Muscle of leg (tissue), 11 donors: ENCODE data around the gene RASA4B. TPM values are rescaled to one million over a fixed set of nuclear protein-coding genes. Genes with fewer than 3 reads are reported as not detected.
A peak's percentile ranks its signal among the peaks of the same experiment; 100 is the strongest.
"Not testable (repeated sequence)": the region's sequence is repeated elsewhere in the genome, so short reads cannot be mapped to it uniquely, and the experiment has no call there.

Source experiments
- DNase-seq: peaks from one replicate; pipeline ENCODE4 v3.0.0; 2013
- H3K27ac ChIP-seq: one replicate; pipeline ENCODE4 v1.5.1; 2013; ENCODE audit warnings: mild to moderate bottlenecking, low read length, control low read depth
- H3K27me3 ChIP-seq: one replicate; pipeline ENCODE4 v1.6.1; 2013; ENCODE audit warnings: low read length; ENCODE audit not compliant: control insufficient read depth, insufficient read depth
- H3K36me3 ChIP-seq: one replicate; pipeline ENCODE4 v1.6.1; 2013; ENCODE audit warnings: low read length; ENCODE audit not compliant: control insufficient read depth, insufficient read depth
- H3K4me1 ChIP-seq: one replicate; pipeline ENCODE4 v1.6.1; 2013; ENCODE audit warnings: low read length; ENCODE audit not compliant: control insufficient read depth, insufficient read depth
- H3K4me3 ChIP-seq: one replicate; pipeline ENCODE4 v1.5.1; 2013; ENCODE audit warnings: low read length, control low read depth
- H3K9me3 ChIP-seq: replicated peaks from 2 replicates; pipeline ENCODE4 v1.6.1; 2013; ENCODE audit warnings: low read depth, low read length; ENCODE audit not compliant: control insufficient read depth
- WGBS: methylation state at CpG from one replicate; pipeline ENCODE4 v1.1.5; 2013; ENCODE audit warnings: missing lambda C conversion rate; ENCODE audit not compliant: insufficient coverage; 5-methylcytosine and 5-hydroxymethylcytosine counted together
- polyA plus RNA-seq, 8 donors: library from polyadenylated mRNA; unstranded; fragments of 120-200 nt; gene quantifications; one replicate each; pipeline versions ENCODE4 v1.2.1 to v1.2.3, GENCODE V29; 2013; ENCODE audit warnings: inconsistent platforms in 1 of 8, low replicate concordance in 1 of 8; ENCODE audit not compliant: insufficient read length in 8 of 8, insufficient read depth in 1 of 8
- total RNA-seq: library from RNA; stranded (reverse); fragments of 120-200 nt; gene quantifications from one replicate; pipeline ENCODE4 v1.2.4, GENCODE V29; 2013

RASA4B gene
- total and polyA plus RNA-seq, 9 donors, result 7.1 to 26.7 (median 12.7) TPM

DNA sequence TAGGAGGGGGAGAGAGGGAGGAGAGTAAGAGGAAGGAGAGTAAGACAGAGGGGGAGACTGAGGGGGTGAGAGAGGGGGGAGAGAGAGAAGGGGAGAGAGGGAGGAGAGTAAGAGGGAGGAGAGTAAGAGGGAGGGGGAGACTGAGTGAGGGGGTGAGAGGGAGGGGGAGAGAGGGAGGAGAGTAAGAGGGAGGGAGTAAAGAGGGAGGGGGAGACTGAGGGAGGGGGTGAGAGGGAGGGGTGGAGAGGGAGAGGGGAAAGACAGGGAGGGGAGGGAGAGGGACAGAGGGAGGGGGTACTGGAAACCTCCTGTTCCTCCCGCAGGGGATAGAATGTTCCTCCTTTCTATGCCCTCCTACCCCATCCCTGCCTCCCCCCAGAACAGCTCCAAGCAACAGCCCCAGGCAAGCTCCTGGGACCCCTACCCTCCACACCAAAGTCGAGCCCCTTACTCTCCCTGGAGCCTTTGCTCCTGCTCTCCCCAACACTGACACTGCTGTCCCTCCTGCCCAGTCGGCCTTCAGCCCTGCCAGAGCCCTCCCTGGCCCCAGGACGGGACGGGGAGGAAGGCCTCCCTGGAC, 4.8 kb downstream of the RASA4B start:
- not testable (repeated sequence) for H3K36me3 ChIP-seq, H3K9me3 ChIP-seq, H3K4me1 ChIP-seq, H3K27me3 ChIP-seq
- Histone ChIP-seq H3K4me3 (peak overlapping the region; percentile 17), H3K27ac (peak overlapping the region; percentile 88)
- DNase-seq, result peak; percentile 97
- WGBS, result no CpG with 5 or more reads among the region's 5 CpGs

DNA sequence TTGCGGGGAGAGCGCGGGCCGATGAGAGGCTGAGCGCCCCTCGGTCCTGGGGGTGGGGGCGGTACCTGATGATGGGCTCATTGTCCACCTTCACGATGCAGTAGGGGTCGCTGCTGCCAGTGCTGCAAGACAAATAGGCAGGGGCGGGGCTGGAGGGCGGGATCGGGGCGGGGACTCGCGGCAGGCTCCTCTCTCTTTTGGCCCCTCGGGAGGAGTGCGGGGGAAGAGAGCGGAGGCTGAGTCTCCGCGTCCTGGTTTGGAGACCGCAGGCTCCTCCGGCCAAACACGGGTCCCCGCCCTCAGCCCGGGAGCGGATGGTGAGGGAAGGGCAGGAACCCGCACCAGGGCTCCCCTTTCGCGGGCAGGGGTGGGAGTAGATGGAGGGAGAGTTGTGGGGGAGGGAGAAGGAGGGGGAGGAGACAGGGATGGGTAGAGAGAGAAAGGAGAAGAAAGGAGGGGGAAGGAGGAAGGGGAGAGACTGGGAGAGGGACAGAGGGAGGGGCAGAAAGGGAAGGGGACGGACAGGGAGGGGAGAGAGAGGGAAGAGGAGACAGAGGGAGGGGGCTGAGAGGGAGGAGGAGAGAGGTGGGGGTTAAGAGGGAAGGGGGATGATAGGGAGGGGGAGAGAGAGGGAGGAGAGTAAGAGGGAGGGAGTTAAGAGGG, 5.6 kb downstream of the RASA4B start:
- H3K9me3 ChIP-seq, H3K4me3 ChIP-seq, H3K4me1 ChIP-seq, H3K27ac ChIP-seq, H3K36me3 ChIP-seq, DNase-seq, H3K27me3 ChIP-seq: not testable (repeated sequence)
- WGBS, result no CpG with 5 or more reads among the region's 30 CpGs

DNA sequence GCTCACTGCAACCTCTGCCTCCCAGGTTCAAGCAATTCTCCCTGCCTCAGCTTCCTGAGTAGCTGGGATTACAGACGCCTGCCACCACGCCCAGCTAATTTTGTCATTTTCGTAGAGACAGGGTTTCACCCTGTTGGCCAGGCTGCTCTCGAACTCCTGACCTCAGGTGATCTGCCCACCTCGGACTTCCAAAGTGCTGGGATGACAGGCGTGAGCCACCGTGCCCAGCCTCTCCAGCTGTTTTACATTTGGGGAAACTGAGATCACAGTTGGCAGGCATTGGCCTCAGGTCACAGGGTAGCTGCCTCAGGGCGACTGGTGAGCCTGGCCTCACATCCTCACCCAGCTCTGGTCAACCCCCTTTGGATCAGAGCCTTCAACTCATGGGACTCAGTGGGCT, 7.0 kb downstream of the RASA4B start:
- not testable (repeated sequence) for H3K36me3 ChIP-seq, H3K4me3 ChIP-seq, H3K27me3 ChIP-seq, H3K9me3 ChIP-seq, H3K27ac ChIP-seq, H3K4me1 ChIP-seq, DNase-seq
- WGBS, result no CpG with 5 or more reads among the region's 8 CpGs

DNA sequence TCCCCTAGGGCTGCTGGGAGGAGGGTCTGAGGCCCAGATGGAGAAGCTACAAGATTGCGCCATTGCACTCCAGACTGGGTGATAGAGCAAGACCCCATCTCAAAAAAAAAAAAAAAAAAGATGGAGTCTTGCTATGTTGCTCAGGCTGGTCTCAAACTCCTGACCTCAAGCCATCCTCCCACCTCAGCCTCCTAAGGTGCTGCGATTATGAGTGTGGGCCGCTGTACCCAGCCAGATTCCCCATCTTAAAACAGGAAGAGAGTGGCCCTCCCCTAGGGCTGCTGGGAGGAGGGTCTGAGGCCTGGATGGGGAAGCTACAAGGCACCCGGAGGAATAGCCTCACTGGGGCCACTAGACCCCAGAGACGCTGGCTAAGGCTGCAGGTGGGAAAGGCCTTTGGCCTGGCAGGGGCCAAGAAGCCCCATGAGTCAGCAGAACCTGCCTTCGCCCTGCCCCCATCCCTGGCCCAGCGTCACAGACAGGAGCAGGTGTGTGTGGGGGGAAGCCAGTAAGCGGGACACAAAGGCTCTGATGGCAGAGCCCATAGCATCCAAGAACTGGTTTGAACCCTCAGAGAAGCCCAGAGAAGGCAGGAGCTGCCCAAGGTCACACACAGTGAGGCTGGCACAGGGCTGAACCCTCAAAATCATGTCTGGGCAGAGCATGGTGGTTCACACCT, 10.0 kb downstream of the RASA4B start:
- not testable (repeated sequence) for H3K4me3 ChIP-seq, H3K9me3 ChIP-seq, H3K27me3 ChIP-seq, DNase-seq, H3K4me1 ChIP-seq, H3K27ac ChIP-seq, H3K36me3 ChIP-seq
- no CpG with 5 or more reads among the region's 8 CpGs for WGBS

DNA sequence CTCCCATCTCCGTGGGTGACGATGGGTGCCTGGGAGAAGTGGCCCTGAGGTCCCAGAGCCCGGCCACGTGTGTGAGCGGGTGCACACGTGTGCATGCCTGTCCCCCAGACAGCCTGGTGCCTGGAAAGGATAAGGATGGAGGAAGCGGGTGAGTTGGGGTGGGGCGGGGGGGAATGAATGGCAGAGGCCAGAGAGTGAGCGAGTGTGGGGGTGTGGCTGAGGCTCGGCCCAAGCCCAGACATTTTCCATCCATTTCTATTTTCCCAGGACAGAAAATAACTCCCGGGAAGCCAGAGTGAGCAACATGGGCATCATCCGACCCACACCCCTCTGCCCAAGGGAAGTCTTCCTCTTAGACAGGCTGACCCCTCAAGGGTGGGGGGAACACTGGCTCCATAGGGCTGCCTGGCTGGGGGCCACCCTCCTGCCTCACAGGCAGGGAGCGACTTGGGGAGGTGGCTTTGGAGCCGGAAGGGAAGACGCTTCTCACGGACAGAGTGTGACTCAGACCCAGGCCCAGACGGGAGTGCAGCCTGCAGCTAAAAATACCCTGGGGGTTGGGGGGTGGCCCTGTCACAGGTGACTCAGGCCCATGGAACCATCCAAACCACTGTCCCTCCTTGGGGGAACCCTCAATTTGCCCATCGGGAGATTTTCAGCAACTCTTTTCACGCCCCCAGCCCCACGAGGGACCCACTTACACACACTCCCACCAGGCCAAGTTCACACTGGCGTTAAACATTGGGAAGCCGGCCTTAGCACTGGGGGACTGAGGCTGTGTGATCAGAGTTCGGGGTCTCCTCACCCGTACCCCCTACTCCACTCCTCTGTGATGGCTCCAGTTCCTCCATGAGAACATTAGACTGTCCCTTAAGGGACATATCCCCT, 12.0 kb downstream of the RASA4B start:
- H3K27me3 ChIP-seq, H3K4me3 ChIP-seq, DNase-seq, H3K9me3 ChIP-seq, H3K4me1 ChIP-seq, H3K36me3 ChIP-seq, H3K27ac ChIP-seq: not testable (repeated sequence)
- no CpG with 5 or more reads among the region's 24 CpGs for WGBS

- H3K27ac ChIP-seq, H3K27me3 ChIP-seq, H3K9me3 ChIP-seq, H3K36me3 ChIP-seq, H3K4me3 ChIP-seq, H3K4me1 ChIP-seq, DNase-seq: not testable (repeated sequence)
- WGBS, result no CpG with 5 or more reads among the region's 12 CpGs
Observed at GRCh38 chr7:102503141-102503540, 14.4 kb downstream of the RASA4B start.

DNA sequence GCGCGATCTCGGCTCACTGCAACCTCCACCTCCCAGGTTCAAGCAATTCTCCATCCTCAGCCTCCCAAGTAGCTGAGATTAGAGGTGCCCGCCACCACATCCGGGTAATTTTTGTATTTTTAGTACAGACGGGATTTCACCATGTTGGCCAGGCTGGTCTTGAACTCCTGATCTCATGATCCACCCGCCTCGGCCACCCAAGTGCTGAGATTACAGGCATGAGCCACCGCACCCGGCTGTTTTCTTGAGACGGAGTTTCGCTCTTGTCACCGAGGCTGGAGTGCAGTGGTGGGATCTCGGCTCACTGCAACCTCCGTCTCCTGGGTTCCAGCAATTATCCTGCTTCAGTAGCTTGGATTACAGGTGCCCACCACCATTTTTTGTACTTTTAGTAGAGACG, 19.3 kb downstream of the RASA4B start:
- not testable (repeated sequence) for H3K36me3 ChIP-seq, H3K4me1 ChIP-seq, DNase-seq, H3K27ac ChIP-seq, H3K4me3 ChIP-seq, H3K9me3 ChIP-seq, H3K27me3 ChIP-seq
- no CpG with 5 or more reads among the region's 16 CpGs for WGBS

GRCh38 chr7:102497308-102497707, 20.3 kb downstream of the RASA4B start:
- no CpG with 5 or more reads among the region's 5 CpGs for WGBS
- not testable (repeated sequence) for H3K9me3 ChIP-seq, H3K36me3 ChIP-seq, H3K27ac ChIP-seq, DNase-seq, H3K27me3 ChIP-seq, H3K4me3 ChIP-seq, H3K4me1 ChIP-seq

DNA sequence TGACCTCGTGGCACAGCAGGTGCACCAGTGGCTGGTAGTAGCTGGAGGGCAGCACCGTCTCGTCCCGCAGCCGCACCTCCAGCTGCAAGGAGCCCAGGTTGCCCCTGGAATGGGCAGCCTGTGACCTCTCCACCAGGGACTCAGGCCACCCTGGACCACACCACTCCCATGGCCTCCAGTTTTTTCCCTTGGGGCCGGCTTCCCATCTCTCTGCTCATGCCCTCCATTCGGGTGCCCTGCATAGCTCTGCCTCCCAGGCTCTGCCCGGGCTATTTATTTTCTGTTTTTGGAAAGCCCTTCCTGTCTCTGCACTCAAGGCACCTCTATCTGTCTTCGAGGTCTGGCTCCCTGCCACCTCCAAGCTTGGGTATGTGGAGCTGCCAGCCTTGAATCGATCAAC, 20.7 kb downstream of the RASA4B start:
- not testable (repeated sequence) for H3K4me1 ChIP-seq, H3K27ac ChIP-seq, H3K36me3 ChIP-seq, H3K4me3 ChIP-seq, H3K27me3 ChIP-seq, DNase-seq, H3K9me3 ChIP-seq
- WGBS, result 100% methylated on average over 1 of the region's 10 CpGs

GRCh38 chr7:102494473-102495149, 23.0 kb downstream of the RASA4B start:
- H3K4me1 ChIP-seq, H3K27me3 ChIP-seq, H3K36me3 ChIP-seq, H3K9me3 ChIP-seq, DNase-seq, H3K27ac ChIP-seq, H3K4me3 ChIP-seq: not testable (repeated sequence)
- whole genome bisulfite sequencing, result no CpG with 5 or more reads among the region's 67 CpGs
